ENCODE data around the gene CCNB1IP1.
A peak's percentile ranks its signal among the peaks of the same experiment; 100 is the strongest.
"Not testable (repeated sequence)": the region's sequence is repeated elsewhere in the genome, so short reads cannot be mapped to it uniquely, and the experiment has no call there.

CCNB1IP1 gene

GRCh38 chr14:20331053-20331613, 1.9 kb downstream of the CCNB1IP1 start:
- DNase-seq, result peak; percentile 21

- no peak for DNase-seq
These were observed 3.7 kb downstream of the CCNB1IP1 start for GRCh38 chr14:20329355-20329754.

- DNase-seq, result no peak
These were observed 4.4 kb downstream of the CCNB1IP1 start for GRCh38 chr14:20328705-20329104.

- DNase-seq, result peak; percentile 76
These were observed 5.8 kb downstream of the CCNB1IP1 start for GRCh38 chr14:20327005-20327869.

- DNase-seq, result no peak
These were observed 15.4 kb downstream of the CCNB1IP1 start for GRCh38 chr14:20317720-20318119.

GRCh38 chr14:20314026-20314425, 19.1 kb downstream of the CCNB1IP1 start:
- DNase-seq, result no peak

- DNase-seq, result no peak
These were observed 27.0 kb downstream of the CCNB1IP1 start for GRCh38 chr14:20306079-20306423.

GRCh38 chr14:20305265-20306078, 27.6 kb downstream of the CCNB1IP1 start, which contains the start of gene TTC5:
TTC5 (minus strand) TSS chr14:20305951; CDS start chr14:20305937, 14 bp downstream.
- DNase-seq, result peak; percentile 89

GRCh38 chr14:20302042-20302755, 30.9 kb downstream of the CCNB1IP1 start:
- DNase-seq, result peak; percentile 20

GRCh38 chr14:20295067-20295466, 38.0 kb downstream of the CCNB1IP1 start:
- DNase-seq, result peak; percentile 8

GRCh38 chr14:20294636-20295035, 38.4 kb downstream of the CCNB1IP1 start:
- DNase-seq, result no peak

GRCh38 chr14:20281998-20282397, 51.1 kb downstream of the CCNB1IP1 start:
- DNase-seq, result not testable (repeated sequence)

- DNase-seq, result not testable (repeated sequence)
These were observed 52.8 kb downstream of the CCNB1IP1 start for GRCh38 chr14:20280265-20280664.

GRCh38 chr14:20278414-20278813, 54.7 kb downstream of the CCNB1IP1 start:
- DNase-seq, result no peak

- DNase-seq, result no peak
These were observed 55.7 kb downstream of the CCNB1IP1 start for GRCh38 chr14:20277409-20277808.

GRCh38 chr14:20274062-20274461, 59.0 kb downstream of the CCNB1IP1 start:
- DNase-seq, result no peak

GRCh38 chr14:20264361-20264760, 68.7 kb downstream of the CCNB1IP1 start:
- DNase-seq, result not testable (repeated sequence)

- DNase-seq, result no peak
These were observed 70.4 kb downstream of the CCNB1IP1 start for GRCh38 chr14:20262642-20263128.
